ENCODE data around the gene ARHGDIG. TPM values are rescaled to one million over a fixed set of nuclear protein-coding genes. Genes with fewer than 3 reads are reported as not detected.

The ARHGDIG gene
- total RNA-seq, 1 donor from 2014 or later, result 2.5 TPM

GRCh38 chr16:282491-282890, 2.1 kb downstream of the ARHGDIG start:
- Mint-ChIP-seq H3K36me3 (peaks cover 3% of the 10 kb centered on the region), H3K27ac (no peak overlapping the region), H3K4me3 (no peak overlapping the region), H3K4me1 (ENCODE audit: unreplicated experiment) (no peaks in the 10 kb centered on the region), H3K27me3 (peaks cover 16% of the 10 kb centered on the region), H3K9me3 (no peaks in the 10 kb centered on the region)
- TF ChIP-seq CTCF (conservative IDR thresholded peaks at IDR 0.05), result no peak
- no peak for DNase-seq (ENCODE audit: extremely low spot score, unreplicated experiment)

GRCh38 chr16:283033-283805, 2.8 kb downstream of the ARHGDIG start, which contains the start of gene PDIA2:
Gene PDIA2, plus strand, starts transcription at chr16:283164. Its CDS starts 6 bp downstream, at chr16:283170.
- Mint-ChIP-seq H3K27me3 (peaks cover 16% of the 10 kb centered on the region), H3K9me3 (no peaks in the 10 kb centered on the region), H3K4me3 (no peak within 1 kb of the TSS), H3K36me3 (peaks cover 3% of the 10 kb centered on the region), H3K4me1 (ENCODE audit: unreplicated experiment) (no peaks in the 10 kb centered on the region), H3K27ac (no peak within 1 kb of the TSS)
- no peak for TF ChIP-seq CTCF (conservative IDR thresholded peaks at IDR 0.05)
- DNase-seq (ENCODE audit: extremely low spot score, unreplicated experiment), result no peak

GRCh38 chr16:284204-285120, 4.1 kb downstream of the ARHGDIG start:
- H3K4me3 Mint-ChIP-seq, result no peak overlapping the region
- H3K27ac Mint-ChIP-seq, result no peak overlapping the region
- no peaks in the 10 kb centered on the region for H3K4me1 Mint-ChIP-seq (ENCODE audit: unreplicated experiment)
- peaks cover 3% of the 10 kb centered on the region for H3K36me3 Mint-ChIP-seq
- peaks cover 3% of the 10 kb centered on the region for H3K27me3 Mint-ChIP-seq
- no peak for TF ChIP-seq CTCF (conservative IDR thresholded peaks at IDR 0.05)
- H3K9me3 Mint-ChIP-seq, result no peaks in the 10 kb centered on the region
- DNase-seq (ENCODE audit: extremely low spot score, unreplicated experiment), result no peak

GRCh38 chr16:285146-286055, 5.0 kb downstream of the ARHGDIG start:
- Mint-ChIP-seq H3K27ac (no peak overlapping the region), H3K9me3 (no peaks in the 10 kb centered on the region), H3K4me3 (no peak overlapping the region), H3K27me3 (peaks cover 3% of the 10 kb centered on the region), H3K36me3 (peaks cover 3% of the 10 kb centered on the region), H3K4me1 (ENCODE audit: unreplicated experiment) (no peaks in the 10 kb centered on the region)
- DNase-seq (ENCODE audit: extremely low spot score, unreplicated experiment), result no peak
- TF ChIP-seq CTCF (conservative IDR thresholded peaks at IDR 0.05), result no peak
